Central memory CD4-positive, alpha-beta T cell (primary cell): ENCODE measurements around the gene GYPC.
"Not testable (repeated sequence)": the region's sequence is repeated elsewhere in the genome, so short reads cannot be mapped to it uniquely, and the experiment has no call there.

ENCODE experiments used
- DNase-seq: peaks from one replicate; pipeline ENCODE4 v3.0.0; 2022

The GYPC gene

DNA sequence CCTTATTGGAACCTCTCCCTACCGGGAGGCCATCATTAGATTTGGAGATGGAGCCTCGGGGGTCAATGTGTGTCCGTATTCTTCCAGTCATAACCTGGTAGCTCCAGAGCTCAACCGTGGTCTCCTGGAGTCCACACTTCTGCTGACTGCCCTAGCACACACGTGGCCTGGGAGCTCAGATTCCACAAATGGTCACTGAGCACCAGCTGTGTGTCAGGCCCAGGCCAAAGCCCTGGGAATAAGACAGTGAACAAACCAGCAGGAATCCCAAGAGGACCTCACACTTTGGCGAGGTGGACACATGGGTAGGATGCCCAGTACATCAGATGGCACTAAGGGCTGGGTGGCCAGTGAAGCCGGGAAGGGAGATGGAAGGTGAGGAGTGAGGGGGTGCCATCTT, 15.5 kb downstream of the GYPC start:
- DNase-seq, result no peak

DNA sequence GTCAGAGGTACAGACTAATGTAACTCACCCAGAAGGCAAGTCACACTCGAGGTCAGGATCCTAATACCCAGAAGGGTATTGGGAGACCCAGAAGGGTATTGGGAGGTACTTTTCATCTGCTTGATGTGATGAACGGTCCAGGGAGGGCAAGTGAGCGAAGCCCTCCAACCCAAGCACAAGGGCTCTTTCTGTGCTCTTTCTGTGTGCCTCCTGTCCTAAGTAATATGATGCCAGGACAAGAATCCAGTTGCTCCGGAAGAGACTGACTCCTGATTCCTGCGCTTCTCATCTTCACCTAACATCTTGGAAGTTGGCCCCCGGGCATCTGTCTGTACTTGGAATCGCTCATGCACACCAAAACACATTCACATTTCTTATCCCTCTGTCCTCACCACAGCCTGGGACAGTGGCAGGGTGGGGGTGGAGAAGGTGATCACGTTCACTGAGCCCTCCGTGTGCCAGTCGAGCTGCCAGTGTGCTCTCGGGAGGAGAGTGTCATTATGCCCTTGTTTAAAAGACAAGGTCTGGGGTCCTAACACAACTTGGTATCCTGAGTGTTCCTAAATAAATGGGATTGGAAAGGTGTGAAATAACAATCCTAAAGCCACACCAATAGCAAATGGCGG, 17.1 kb downstream of the GYPC start:
- DNase-seq, result no peak

DNA sequence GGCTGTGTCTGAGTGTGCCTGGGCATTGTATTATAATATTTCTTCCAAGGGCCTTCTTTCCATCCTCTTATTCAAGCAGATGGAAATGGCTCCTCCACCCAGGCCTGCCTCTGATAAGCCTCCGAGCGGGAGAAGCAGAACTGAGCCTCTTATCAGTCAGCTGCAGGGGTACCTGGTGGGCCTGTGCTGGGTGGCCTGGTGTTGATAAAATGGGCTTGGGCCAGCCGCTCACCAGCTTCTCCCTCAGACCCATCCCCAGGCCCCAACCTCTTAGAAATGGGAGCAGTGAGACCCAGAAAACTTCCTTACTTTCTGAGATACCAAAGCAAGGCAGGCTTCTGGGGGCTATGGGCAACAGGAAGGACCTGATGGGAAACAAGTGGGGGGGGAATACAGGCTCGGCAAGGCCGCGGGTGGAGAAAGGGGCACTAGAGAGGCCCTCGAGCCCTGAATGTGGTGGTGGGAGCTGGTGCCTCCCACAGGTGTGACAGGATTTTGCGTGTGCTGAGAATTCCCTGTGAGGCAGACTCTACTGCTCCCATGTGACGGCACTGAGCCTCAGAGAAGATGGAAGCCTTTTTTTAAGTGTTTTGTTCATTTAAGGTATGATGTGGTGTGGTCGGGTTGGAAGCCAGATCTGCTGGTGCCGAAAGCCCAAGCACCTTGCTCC, 18.3 kb downstream of the GYPC start:
- DNase-seq, result no peak

DNA sequence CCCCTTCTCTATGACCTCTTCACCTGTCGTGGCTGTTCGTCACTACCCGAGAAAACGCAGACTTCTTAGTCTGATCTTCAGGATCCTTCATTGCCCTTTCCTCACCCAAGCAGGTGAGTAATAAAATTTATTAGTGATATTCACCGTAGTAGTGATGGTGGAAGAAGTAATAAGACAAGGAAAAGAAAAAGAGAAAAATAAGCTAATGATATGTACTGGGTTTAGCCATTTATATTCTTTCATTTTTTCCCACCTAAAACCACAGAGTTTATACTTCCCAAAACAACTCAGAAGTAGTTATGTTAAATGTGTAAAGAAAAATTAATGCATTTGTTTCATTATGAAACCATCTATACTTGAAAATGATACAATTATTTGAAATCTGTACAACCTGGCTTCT, 19.7 kb downstream of the GYPC start:
- no peak for DNase-seq

DNA sequence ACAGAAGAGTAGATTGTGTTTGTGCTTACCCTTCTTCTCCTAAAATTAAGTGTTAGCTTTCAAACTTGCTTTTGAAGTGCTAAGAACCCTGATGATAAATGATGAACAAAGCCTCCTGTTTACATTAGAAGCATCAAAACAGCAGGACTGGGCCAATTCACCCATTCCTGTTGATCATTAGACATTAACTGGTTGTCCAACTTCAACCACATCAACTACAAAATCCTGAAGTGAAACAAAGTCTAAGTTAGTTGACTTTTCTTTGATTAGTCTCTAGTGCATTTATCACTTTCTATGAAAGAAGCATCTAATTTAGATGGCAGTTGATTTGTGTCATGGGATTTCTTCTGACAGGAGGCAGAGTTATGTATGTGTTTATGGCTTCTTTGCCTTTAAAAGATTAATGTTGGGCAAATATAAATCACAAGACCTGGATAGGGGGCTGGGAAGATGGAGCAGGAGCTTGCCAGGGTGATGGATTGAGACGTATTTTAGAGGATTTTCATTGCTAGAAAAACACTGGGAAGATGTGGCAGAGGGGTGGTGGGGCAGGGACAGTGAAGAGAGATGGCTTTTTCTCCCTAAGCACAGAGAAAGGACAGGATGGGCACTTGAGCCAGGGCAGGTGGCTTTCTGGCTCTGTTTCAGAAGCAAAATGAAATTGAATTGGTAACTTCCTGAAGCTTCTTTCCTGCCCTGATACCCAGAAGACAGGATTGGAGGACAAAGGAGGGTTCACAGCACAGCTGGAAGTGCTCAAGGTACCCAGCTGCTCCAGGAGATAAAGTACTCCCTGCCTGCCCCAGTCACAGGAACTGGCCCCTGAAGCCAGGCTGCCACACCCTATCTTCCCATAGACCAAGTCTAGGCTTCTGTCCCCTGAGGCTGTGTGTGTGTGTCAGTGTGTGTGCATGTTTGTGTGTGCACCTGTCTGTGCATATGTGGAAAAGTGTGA, 20.5 kb downstream of the GYPC start:
- no peak for DNase-seq

DNA sequence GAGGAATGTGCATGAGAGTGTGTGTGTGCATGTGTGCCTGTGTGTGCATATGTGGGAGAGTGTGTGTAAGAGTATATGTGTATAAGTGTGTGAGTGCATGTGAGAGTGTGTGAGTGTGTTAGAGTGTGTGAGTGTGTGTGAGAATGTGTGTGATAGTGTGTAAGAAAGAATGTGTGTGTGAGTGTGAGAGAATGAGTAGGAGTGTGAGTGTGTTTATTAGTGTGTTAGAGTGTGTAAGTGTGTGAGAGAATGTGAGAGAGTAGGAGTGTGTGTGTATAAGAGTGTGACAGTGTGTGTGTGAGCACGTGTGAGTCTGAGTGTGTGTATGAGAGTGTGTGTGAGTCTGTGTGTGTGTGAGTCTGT, 21.2 kb downstream of the GYPC start:
- no peak for DNase-seq

DNA sequence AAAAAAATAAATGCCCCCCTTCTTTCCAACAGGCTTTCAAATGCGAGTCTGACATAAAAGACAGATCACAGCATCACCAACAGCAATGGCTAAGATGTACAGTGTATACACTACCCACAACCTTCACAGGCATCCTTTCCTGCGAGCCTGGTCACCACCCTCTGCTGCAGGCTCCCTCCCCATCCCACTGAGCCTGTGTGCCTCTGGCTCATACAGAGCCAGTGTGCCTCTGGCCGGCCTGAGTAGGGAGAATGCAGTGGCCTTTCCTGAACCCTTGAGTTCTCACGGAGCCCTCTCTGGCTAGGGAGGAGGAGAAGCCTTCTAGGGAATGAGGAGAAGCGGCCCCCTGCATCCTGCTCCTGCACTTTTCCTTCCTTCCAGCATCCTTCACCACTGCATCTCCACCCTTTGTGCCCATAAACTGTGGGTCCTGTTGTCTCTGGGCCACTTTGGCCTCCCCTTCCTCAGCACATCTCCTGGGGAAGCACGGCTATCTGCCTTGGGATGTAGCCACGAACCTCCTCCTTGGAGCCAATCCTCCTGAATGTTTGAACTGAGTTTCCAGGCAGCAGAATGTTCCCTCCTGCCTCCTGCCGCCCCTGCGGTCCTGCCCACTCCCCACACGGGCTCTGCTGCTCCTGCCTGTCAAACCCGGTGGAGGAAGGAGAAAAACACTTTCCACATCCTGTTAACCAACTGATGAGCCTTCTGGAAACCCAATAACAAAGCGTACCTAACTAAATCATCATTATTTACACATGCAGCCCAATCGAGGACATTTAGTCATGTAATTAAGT, 22.5 kb downstream of the GYPC start:
- no peak for DNase-seq

DNA sequence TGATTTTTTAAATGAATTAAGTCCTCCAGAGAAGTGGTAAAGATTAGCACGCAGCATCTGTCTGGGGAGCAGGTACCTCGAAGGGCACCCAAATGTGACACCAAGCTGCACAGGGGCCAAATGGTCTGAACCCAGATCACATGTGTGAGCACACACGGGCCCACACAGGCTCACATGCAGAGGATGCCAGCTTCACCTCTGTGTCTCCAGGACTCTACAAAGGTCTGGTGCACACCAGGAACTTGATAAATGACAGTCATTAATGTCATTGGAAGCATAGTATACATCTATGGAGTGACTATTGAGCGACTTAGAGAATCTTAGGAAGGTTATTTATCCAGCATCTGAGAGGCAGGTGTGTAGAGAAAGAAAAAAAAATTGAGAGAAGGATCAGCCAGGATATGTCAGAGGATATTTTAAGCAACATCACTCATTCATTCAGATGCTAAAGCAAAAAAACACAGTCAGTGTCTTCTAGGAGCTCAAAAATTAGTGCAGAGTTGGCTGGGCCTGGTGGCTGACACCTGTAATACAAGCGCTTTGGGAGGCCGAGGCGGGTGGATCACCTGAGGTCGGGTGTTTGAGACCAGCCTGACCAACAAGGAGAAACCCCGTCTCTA, 23.2 kb downstream of the GYPC start:
- no peak for DNase-seq

DNA sequence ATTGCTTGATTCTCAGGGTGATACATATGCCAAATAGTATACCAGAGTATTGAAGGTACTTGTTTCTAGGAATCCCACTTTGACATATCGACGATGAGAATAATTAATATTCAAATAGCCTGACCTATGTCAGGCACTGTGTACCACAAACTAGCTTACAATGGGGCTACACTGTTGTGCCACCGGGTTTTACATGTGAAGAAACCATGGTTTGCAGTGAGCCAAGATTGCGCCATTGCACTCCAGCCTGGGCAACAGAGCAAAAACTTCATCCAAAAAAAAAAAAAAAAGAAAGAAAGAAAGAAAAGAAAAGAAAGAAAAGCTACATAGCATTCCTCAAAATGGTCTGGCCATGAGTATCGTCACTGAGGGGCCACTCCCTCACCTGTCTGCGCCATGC, 25.5 kb downstream of the GYPC start:
- no peak for DNase-seq

DNA sequence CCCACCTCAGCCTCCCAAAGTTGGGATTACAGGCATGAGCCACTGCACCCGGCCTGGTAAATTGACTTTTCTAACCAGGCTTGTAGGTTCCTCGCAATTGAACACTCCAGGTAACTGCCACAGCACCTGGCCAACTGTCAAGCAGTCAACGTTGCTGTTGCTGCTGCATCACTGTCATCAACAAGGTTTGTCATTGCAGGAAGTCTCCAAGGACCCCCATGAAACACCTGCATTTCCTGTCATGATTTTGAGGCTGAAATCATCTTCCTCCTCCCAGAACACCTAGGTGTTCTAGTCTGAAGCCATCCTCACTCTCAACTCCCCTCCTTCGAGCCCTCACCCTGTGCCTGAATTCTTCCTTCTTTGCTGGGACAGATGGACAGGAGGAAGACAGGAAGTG, 29.7 kb downstream of the GYPC start:
- DNase-seq, result no peak

DNA sequence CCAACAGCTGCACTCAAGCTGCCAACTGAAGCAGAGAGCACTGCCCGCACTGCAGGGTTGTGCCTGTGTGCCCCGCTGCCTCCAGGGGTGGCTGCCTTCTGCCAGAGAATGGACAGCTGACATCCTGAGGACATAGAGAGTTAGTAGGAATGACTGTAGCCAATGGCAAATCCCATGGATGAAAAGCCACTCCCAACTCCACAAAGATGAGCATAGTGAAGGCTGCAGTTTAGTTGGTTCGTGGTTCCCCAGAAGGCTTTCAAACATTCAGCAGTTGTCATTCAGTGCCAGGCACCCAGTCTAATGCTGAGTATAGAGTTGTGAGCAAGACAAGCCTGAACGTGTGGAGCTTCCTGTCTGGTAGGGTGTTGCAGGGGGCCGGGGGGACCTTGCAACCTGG, 30.3 kb downstream of the GYPC start:
- DNase-seq, result no peak

DNA sequence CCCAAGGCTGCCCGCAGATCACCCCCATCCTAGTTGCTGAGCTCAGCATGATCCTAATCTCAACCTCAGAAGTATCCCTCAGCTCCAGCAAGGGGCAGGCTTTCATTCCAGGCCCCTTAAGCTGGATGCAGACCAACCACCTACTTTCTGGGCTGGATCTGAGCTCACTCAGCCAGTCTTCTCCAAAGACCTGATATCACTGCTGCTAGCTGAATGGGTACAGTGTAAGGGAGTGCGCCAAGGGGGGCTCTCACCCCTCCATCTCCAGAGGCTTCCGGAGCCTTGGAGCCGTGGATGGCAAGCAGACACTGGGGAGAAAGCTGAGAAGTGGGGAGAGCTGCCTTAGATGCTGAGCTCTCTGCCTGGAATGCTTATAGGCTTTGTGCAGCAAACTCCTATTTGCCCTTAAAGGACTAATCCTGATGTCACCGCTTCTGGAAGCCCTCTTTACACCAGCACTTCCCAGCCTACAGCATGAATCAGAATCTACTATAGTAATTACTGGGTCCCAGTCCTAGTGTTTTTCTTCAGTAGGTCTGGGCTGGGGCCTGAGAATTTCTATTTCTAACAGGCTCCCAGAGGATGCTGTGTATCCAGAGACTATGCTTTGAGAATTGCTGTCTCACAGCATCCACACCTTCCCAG, 31.0 kb downstream of the GYPC start:
- DNase-seq, result no peak

DNA sequence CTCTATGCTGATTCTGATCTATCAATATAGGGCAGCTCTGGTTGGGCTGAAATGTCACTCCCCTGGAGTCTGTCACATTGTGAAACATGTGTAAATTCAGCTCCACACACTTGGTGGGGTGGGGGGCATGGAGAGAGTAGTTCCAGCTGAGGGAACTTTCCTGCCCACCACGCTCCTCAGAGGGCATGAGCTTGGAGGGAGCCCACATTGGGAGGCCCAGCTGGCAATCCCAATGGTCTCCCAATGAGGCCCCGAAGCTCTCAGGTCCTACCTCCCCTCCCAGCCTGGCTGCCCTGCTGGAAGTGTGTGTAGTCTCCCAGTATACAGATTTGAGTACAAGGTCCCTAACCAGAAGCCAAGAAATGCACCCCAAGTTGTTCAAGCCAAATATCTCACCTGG, 31.5 kb downstream of the GYPC start:
- DNase-seq, result no peak

DNA sequence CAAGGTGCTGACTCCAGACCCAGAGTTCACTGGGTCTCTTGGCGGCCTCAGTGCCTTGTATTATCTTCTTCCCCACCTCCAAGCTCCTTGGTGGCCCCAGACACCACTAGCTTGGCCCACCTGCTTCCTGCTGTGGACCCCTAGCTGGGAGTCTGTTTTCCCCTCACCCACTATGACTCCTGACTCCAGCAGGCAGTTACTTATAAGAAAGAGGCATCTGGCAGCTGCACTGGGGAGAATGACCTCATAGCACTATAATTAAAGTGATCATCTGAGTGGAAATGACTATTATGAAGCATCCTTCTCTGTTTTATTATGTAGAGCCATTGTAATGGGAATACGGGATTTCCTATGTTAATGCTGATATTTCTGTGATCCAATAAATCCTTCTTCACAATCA, 32.6 kb downstream of the GYPC start:
- not testable (repeated sequence) for DNase-seq

DNA sequence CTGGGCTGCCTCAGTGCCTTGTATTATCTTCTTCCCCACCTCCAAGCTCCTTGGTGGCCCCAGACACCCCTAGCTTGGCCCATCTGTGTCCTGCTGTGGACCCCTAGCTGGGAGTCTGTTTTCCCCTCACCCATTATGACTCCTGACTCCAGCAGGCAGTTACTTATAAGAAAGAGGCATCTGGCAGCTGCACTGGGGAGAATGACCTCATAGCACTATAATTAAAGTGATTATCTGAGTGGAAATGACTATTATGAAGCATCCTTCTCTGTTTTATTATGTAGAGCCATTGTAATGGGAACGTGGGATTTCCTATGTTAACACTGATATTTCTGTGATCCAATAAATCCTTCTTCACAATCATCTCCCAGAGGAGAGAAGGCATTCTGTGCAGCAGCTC, 36.3 kb downstream of the GYPC start:
- DNase-seq, result not testable (repeated sequence)

DNA sequence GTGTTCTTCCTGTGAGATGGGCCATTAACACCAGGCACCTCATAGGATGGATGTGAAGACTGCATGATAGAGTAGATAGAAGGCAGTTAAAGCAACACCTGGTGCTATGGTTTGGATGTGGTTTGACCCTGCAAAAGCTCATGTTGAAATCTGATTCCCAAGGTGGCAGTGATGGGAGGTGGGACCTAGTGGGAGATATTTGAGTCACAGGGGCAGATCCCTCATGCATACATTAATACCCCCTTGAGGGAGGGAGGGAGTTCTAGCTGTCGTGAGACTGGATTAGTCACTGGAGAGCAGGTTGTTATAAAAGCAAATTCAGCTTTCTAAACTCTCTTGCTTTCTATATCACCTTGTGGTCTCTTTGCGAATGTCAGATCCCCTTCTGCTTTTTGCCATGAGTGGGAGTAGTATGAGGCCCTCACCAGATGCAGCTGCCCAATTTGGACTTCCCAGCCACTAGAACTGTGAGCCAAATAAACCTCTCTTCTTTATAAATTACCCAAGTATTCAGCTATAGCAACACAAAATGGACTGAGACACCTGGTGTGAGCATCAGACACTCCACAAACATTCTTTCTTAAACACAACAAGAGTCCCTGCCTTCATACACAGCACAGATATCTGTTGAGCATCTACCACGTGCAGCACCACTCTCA, 37.1 kb downstream of the GYPC start:
- DNase-seq, result not testable (repeated sequence)

DNA sequence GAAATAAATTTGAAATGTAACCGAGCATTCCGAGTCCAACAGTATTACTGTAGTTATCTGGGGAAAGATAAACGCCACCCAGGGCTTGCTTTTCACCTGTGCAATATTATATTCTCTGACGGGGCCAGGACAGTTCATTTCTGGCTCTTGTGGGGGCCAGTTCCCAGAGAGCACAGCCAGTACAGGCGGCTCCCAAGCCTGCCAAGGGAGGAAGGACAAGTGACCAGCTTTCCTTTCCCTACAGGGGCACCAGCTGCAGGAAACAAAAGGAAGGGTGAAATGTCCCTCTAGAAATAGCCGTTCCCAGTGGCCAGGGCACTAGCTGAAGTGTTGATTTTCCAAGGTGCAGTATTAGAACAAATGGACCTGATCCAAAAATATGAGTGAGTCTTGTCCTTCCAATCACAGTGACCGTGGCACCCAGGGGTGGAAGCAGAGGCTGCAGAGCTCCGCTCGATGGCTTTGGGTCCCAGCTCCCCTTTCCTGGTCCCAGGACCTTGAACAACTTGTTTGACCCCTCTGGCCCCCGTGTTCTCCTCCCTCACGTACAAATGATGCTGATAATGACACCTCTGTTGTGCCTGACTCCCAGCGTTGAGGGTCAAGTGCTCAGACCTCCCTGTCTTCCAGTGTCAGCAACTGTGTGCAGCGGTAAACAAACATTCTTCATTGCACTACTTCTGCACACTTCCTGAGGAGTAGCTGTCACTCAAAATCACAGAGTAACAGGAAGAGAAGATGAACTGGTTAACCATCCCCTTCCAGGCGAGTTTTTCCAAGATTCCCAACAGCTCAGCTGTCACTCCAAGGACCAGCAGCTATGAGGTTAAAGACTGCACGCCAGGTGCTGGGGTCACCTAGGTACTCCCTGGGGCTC, 40.9 kb downstream of the GYPC start:
- no peak for DNase-seq

DNA sequence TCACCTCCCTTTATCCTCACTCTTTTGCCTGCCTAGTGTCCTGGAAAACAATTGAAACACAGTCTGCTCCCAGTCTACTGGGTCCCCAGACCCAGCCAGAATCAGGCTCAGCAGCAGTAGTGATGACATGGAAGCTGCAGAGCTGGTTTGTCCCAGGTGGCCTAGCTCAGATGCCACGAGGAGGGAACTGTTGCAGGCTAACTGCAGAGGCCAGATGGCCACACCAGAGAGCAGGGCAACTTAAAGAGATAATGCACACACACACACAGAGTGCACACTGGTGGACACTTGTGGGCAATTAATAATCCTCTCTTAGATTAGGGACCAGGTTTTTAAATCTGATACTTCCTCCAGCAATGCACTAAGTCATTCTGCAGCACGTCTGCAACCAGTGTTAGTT, 42.4 kb downstream of the GYPC start:
- no peak for DNase-seq

DNA sequence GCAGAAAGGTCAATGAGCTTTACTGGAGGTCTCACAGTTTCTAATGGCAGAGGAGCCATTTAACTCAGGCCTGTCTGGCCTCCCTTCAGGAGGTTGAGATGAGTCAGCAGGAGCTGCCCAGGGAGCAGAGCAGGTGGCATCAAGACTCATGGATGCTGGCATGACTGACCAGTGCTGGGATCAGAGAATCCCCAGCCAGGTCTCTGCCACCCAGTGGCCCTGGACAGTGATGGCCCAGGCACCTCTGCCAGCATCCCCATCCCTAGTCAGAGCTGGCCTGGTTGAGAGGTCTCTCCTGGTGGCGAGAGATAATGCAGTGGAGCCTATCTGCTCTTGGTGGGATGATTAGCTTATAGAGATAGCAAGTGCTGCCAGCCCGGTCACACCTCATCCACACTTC, 43.1 kb downstream of the GYPC start:
- no peak for DNase-seq
